HS-27A (cell line): Measurements from ENCODE around the gene SNX9.
"Not testable (repeated sequence)": the region's sequence is repeated elsewhere in the genome, so short reads cannot be mapped to it uniquely, and the experiment has no call there.

Source experiments
- DNase-seq: peaks from one replicate; pipeline ENCODE4 v3.0.0-alpha.2; 2012; ENCODE audit warnings: low read depth, missing footprints

SNX9 gene

DNA sequence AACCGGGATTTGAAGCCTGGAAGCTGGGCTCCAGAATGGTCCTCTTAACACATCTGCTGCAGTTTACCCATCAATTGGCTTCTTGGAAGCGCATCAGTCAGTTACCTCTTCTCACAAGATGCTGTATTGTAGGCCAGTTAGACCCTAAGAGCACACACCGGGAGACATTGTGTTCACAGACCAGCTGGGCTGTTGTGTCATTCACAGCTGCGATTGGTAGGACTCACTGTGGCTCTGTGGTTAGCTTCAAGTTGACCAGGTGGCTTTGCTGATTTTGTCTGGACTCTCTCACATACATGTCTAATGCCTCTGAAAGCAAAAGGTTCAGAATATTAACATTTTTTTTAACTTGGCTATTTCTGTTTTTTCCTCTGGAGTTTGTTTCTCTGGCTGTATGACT is 64.8 kb downstream of the SNX9 start:
- DNase-seq = no peak

GRCh38 chr6:157891544-157892362 is 68.7 kb downstream of the SNX9 start:
- no peak for DNase-seq

DNA sequence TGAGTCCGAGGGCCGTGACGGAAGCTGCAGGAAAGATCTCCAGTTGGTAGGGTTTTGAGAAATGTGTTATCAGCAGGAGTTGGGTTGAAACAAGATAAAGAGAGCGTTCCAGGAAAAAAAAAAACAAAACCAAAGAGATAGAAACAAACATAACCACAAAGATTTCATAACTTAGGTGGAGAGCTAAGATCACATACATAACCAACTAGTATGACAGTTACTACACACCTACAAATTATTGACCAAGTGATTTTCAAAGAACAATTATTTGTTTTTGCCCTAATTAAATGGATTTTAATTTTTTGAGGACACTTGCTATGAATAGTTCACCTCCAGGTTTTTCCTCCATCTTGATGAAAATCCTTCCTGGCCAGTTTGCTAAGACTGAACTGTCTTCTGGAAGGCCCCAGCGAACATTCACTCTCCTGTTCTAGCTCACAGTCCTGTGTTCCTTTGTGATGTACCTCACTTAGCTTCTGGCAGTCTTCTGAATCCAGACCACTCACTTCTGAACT is 69.4 kb downstream of the SNX9 start:
- no peak for DNase-seq

- DNase-seq = no peak
These were observed 70.2 kb downstream of the SNX9 start for GRCh38 chr6:157893238-157893637.

DNA sequence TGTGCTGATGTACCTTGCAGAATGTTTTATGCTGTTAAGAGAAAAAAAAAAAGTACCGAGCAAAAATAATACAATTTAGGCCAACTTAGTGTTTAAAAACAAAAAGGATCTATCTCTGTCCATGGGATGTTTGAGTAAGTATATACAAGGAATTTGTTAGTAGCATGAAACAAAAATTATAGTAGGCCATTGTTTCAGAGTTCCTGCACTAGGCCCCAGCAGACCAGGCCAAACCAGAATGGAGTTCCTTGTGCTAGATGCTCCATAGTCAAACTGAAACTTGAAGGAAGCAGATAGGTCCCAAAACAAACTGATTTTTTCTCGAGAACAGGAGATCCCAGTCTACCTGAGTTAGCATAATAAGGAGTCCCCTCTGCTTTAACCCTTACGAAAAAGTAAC is 72.5 kb downstream of the SNX9 start:
- no peak for DNase-seq

- no peak for DNase-seq
These were observed 73.9 kb downstream of the SNX9 start for GRCh38 chr6:157896932-157897331.

GRCh38 chr6:157898169-157898568 is 75.1 kb downstream of the SNX9 start:
- no peak for DNase-seq

- DNase-seq = no peak
These were observed 75.6 kb downstream of the SNX9 start for GRCh38 chr6:157898640-157899039.

- not testable (repeated sequence) for DNase-seq
These were observed 77.2 kb downstream of the SNX9 start for GRCh38 chr6:157900262-157900661.

DNA sequence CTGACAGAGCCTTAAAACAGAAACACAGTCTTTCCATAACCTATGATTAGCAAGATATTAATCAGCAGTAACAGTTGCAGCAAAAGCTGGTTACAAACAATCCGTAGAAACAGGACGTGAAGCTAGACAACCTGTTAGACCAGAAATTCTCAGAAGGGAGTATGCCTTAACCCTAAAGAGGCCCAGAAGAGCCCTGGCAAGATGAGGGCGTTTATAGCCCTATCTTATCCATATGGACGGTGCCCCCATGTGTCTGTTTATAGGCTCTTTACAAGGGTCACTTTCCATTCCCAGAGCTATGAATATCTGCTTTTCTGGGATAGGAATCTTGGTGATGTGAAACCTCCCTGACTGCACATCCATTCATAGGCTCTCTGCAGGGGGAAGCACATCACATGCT is 77.7 kb downstream of the SNX9 start:
- DNase-seq = not testable (repeated sequence)

- DNase-seq = no peak
These were observed 82.0 kb downstream of the SNX9 start for GRCh38 chr6:157904999-157905398.

GRCh38 chr6:157905590-157906342 is 82.7 kb downstream of the SNX9 start:
- DNase-seq = no peak

- no peak for DNase-seq
These were observed 83.6 kb downstream of the SNX9 start for GRCh38 chr6:157906537-157907061.

GRCh38 chr6:157907651-157908050 is 84.6 kb downstream of the SNX9 start:
- no peak for DNase-seq

DNA sequence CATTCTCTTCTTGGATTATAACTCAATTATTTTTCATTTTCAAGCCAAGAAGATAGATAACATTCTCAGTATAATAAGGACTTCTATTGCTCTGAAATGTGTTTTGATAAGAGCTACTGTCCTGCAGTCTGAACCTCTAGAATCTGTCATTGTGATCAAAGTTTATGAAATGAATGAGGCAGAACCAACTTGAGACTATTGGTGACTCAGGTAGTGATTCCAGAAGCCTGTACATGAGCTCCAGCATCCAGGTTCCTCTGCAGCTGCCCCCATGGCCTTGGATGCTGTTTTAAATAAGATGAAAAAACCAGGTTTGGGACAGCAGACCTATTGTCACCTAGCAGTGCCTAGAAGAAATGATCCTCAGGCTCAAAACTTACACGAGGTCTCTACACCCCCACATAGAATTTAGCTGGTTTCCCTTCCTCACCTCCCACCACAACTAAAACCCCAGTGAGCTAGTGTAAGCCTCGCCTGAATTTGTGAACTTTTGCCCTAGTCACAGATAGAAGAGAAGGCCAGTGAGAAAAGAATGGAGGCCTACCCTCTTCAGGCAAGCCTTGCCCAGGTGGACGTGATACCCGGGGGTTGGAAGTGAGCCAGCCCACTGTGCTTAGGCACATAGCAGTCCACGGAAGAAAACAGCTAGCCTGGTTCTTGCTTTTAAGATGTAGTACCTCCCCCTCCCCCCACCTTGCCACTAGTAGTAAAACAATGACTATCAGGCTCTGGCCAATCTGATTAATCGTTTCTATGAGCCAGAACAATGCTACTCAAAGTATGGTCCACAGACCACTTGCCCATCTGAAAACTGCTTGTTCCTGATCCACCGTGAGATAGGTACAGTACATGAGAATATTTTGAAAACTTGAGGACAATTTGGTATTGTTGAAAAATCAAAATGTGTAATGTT is 85.6 kb downstream of the SNX9 start:
- DNase-seq = no peak

GRCh38 chr6:157909282-157909664 is 86.2 kb downstream of the SNX9 start:
- DNase-seq = no peak

DNA sequence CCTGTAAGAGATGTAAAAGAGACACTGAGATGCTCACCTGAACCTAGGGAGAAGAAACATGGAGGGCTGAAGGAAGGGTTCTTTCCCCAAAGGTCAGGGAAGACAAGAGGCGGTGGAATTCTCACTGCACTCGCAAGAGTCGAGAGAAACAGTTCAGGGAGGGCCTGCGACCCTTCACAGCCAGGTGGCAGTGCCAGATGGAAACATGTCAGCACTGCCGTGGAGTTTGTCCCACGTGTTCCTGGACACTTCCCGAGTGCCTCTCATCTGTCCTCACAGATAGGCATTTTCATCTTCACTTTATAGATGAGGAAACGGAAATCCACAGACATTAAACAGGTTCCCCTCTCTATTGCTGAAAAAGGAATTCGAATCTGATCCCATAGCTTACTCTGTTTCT is 88.2 kb downstream of the SNX9 start:
- DNase-seq = no peak

GRCh38 chr6:157911786-157912185 is 88.7 kb downstream of the SNX9 start:
- no peak for DNase-seq

DNA sequence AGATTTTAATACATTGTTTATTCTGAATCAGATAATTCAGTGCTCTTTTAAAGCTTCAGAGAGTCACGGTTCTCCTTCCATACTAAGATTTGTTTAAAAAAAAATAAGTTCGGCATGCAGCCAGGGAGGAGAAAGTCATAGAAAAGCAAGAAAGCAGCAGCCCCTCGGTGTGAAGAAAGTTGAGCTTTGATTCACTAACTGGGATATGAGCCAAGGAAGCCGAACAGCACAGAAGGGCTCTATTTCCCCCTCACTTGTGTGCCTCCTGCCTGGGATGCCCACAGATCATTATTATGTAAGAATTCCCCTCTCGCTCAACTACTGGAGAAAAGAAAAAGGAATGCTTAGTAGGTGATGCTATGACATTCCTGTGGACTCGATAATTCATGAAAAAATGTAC is 89.3 kb downstream of the SNX9 start:
- peak; percentile 83 for DNase-seq

DNA sequence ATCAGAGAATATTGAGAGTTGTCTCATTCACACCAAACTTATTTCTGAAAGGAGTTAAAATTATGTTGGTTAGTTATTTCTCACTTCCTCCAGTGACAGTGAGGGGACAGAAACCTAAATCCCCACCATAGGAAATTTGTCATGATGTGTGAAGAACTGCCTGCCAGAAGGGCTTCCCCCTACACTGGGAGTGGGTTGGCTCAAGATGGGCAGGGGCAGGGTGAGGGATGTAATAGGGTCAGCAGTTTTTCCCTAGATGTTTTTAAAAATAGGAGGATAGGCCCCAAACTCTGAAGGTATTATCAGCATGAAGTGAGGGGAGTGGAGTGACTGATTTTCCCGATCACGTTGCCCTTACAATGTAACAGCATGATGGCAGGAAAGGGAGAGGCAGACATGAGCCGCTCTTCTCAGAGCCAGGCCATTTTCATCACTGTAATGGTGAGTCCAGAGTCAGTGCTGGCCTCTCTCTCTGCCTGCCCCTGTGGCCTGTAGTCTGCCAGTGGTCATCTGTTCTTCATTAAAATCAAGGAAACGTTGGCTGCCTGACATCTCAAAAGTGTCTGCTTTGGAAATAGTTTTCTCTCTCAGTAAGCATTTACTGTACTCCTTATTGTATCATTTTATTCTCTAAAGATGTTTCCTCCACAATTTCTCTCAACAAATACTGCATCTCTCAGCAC is 98.8 kb downstream of the SNX9 start:
- no peak for DNase-seq

- DNase-seq = no peak
These were observed 102.7 kb downstream of the SNX9 start for GRCh38 chr6:157925771-157926170.
